GM23338 (cell line): ENCODE measurements around the gene TMEM45A. TPM values are rescaled to one million over a fixed set of nuclear protein-coding genes. Genes with fewer than 3 reads are reported as not detected.

Source experiments
- ATAC-seq: fragments of 200-7000 bp; cut with Tn5 transposase; 3 replicates; pipeline ENCODE4 v1.9.1; 2020
- DNase-seq: peaks from one replicate; pipeline ENCODE4 v3.0.0-alpha.2; 2015; ENCODE audit warnings: low spot score
- H2AFZ ChIP-seq: fragments of 200-600 bp; sonication (generic); 2 replicates; pipeline ENCODE4 v1.8.0; 2016; ENCODE audit warnings: antibody characterized with exemption, mild to moderate bottlenecking, moderate library complexity
- H3F3A ChIP-seq: fragments of 200-600 bp; sonication (generic); replicated peaks from 2 replicates; pipeline ENCODE4 v1.8.0; 2017; ENCODE audit warnings: antibody characterized with exemption, mixed run types, low read depth
- H3K27ac ChIP-seq: fragments of 200-600 bp; sonication (generic); 2 replicates; pipeline ENCODE4 v1.6.1; 2016; ENCODE audit warnings: low read depth
- H3K27me3 ChIP-seq: fragments of 200-600 bp; sonication (generic); 2 replicates; pipeline ENCODE4 v1.8.0; 2016; ENCODE audit warnings: mild to moderate bottlenecking, mixed run types, moderate library complexity; ENCODE audit not compliant: insufficient read depth
- H3K36me3 ChIP-seq: fragments of 200-600 bp; sonication (generic); 2 replicates; pipeline ENCODE4 v1.8.0; 2016; ENCODE audit warnings: mild to moderate bottlenecking; ENCODE audit not compliant: insufficient read depth
- H3K4me1 ChIP-seq: fragments of 200-600 bp; sonication (generic); 2 replicates; pipeline ENCODE4 v1.8.0; 2016; ENCODE audit warnings: mild to moderate bottlenecking, moderate library complexity; ENCODE audit not compliant: insufficient read depth
- H3K4me2 ChIP-seq: fragments of 200-600 bp; sonication (generic); 2 replicates; pipeline ENCODE4 v1.7.1; 2017; ENCODE audit warnings: mixed run types
- H3K4me3 ChIP-seq: fragments of 200-600 bp; sonication (generic); 2 replicates; pipeline ENCODE4 v1.6.1; 2016; ENCODE audit warnings: mixed run types
- H3K79me2 ChIP-seq: fragments of 200-600 bp; sonication (generic); replicated peaks from 2 replicates; pipeline ENCODE4 v1.8.0; 2017; ENCODE audit warnings: mild to moderate bottlenecking; ENCODE audit not compliant: insufficient read depth
- H3K9me2 ChIP-seq: fragments of 200-600 bp; sonication (generic); 2 replicates; pipeline ENCODE4 v1.8.0; 2017; ENCODE audit not compliant: insufficient read depth
- H4K20me1 ChIP-seq: fragments of 200-600 bp; sonication (generic); replicated peaks from 2 replicates; pipeline ENCODE4 v1.8.0; 2017; ENCODE audit warnings: mild to moderate bottlenecking; ENCODE audit not compliant: insufficient read depth
- H3K27ac Mint-ChIP-seq: 2 replicates; pipeline ENCODE4 v1.8.0; 2020; ENCODE audit warnings: inconsistent platforms, mild to moderate bottlenecking, moderate library complexity, mixed read lengths
- H3K27me3 Mint-ChIP-seq: 3 replicates; pipeline ENCODE4 v1.8.0; 2022; ENCODE audit warnings: low read depth, mild to moderate bottlenecking, moderate library complexity, mixed read lengths, inconsistent platforms; ENCODE audit not compliant: insufficient read depth, poor library complexity
- H3K36me3 Mint-ChIP-seq: 3 replicates; pipeline ENCODE4 v1.8.0; 2021; ENCODE audit warnings: low read depth, mild to moderate bottlenecking, inconsistent platforms, moderate library complexity, mixed read lengths
- H3K4me1 Mint-ChIP-seq: 3 replicates; pipeline ENCODE4 v1.8.0; 2020; ENCODE audit warnings: mild to moderate bottlenecking, inconsistent platforms, mixed read lengths
- H3K4me3 Mint-ChIP-seq: 3 replicates; pipeline ENCODE4 v1.8.0; 2021; ENCODE audit warnings: moderate library complexity, mild to moderate bottlenecking, inconsistent platforms, mixed read lengths
- H3K9me3 Mint-ChIP-seq: 3 replicates; pipeline ENCODE4 v1.8.0; 2020; ENCODE audit warnings: moderate library complexity, mild to moderate bottlenecking, inconsistent platforms, mixed read lengths
- EZH2 ChIP-seq: fragments of 200-600 bp; sonication (generic); IDR thresholded peaks from one replicate; pipeline ENCODE4 v1.8.0; 2017; ENCODE audit warnings: antibody characterized with exemption, mild to moderate bottlenecking, low read depth; ENCODE audit not compliant: unreplicated experiment
- EZH2phosphoT487 ChIP-seq: fragments of 200-600 bp; sonication (generic); IDR thresholded peaks from one replicate; pipeline ENCODE4 v1.8.1; 2018; ENCODE audit warnings: antibody characterized with exemption; ENCODE audit not compliant: unreplicated experiment
- NANOG ChIP-seq: IDR thresholded peaks from 2 replicates; pipeline ENCODE4 v1.6.1; 2016; ENCODE audit warnings: antibody characterized with exemption, borderline replicate concordance
- REST ChIP-seq: IDR thresholded peaks from one replicate; pipeline ENCODE4 v1.6.1; 2018; ENCODE audit warnings: antibody characterized with exemption; ENCODE audit not compliant: unreplicated experiment
- ZNF114 ChIP-seq: fragments of 250-450 bp; sonication (Bioruptor Pico); IDR thresholded peaks from 2 replicates; pipeline ENCODE4 v1.5.0; 2020; ENCODE audit warnings: mild to moderate bottlenecking, moderate library complexity
- ZNF331 ChIP-seq: fragments of 250-450 bp; sonication (Bioruptor Pico); IDR thresholded peaks from 2 replicates; pipeline ENCODE4 v1.5.0; 2020; ENCODE audit warnings: low read depth, mild to moderate bottlenecking, moderate library complexity
- ZNF462 ChIP-seq: fragments of 250-450 bp; sonication (Bioruptor Pico); IDR thresholded peaks from 2 replicates; pipeline ENCODE4 v1.5.0; 2020; ENCODE audit warnings: mild to moderate bottlenecking, moderate library complexity
- polyA plus RNA-seq: library from polyadenylated mRNA; unstranded; fragments of >200 nt; fragmentation: Nextera tagmentation; extraction: Ambion mirVana; gene quantifications from 2 replicates; pipeline ENCODE4 v1.2.1, GENCODE V29; 2016
- total RNA-seq: library from RNA; depleted of rRNA; stranded (reverse); fragments of >200 nt; shearing (Covaris generic); gene quantifications from 2 replicates; pipeline ENCODE4 v1.2.3, GENCODE V29; 2014

The TMEM45A gene
- total and polyA plus RNA-seq, 2 experiments from 2014 or later: 6.5 to 12.7 TPM

GRCh38 chr3:100578646-100579045 lies 86.2 kb downstream of the TMEM45A start:
- Histone ChIP-seq H3K79me2 (no peaks in the 10 kb centered on the region), H2AFZ (no peak overlapping the region), H3K27me3 (no peaks in the 10 kb centered on the region), H3K4me1 (0 out of 2 replicates have a peak, but pooled peaks cover 7% of the 10 kb centered on the region), H3K27ac (no peak overlapping the region), H4K20me1 (no peaks in the 10 kb centered on the region), H3K4me2 (no peak overlapping the region), H3K9me2 (peaks cover 4% of the 10 kb centered on the region; the same call in 1 of the 2 replicates), H3F3A (no peaks in the 10 kb centered on the region), H3K4me3 (no peak overlapping the region), H3K36me3 (no peaks in the 10 kb centered on the region)
- no peak for ATAC-seq
- peaks cover 3% of the 10 kb centered on the region for H3K27me3 Mint-ChIP-seq
- no peaks in the 10 kb centered on the region for H3K36me3 Mint-ChIP-seq
- H3K4me1 Mint-ChIP-seq: peaks cover 14% of the 10 kb centered on the region
- TF ChIP-seq NANOG: no peak
- TF ChIP-seq ZNF462 (CRISPR knock-in tag): no peak
- no peak for TF ChIP-seq ZNF114 (CRISPR knock-in tag)
- no peak for TF ChIP-seq EZH2
- TF ChIP-seq EZH2phosphoT487: no peak
- TF ChIP-seq ZNF331 (CRISPR knock-in tag): no peak
- no peak for TF ChIP-seq REST
- H3K4me3 Mint-ChIP-seq: no peak overlapping the region
- no peaks in the 10 kb centered on the region for H3K9me3 Mint-ChIP-seq
- H3K27ac Mint-ChIP-seq: no peak overlapping the region
- no peak for DNase-seq
